ENCODE results near the gene TGFBR3.

DNA sequence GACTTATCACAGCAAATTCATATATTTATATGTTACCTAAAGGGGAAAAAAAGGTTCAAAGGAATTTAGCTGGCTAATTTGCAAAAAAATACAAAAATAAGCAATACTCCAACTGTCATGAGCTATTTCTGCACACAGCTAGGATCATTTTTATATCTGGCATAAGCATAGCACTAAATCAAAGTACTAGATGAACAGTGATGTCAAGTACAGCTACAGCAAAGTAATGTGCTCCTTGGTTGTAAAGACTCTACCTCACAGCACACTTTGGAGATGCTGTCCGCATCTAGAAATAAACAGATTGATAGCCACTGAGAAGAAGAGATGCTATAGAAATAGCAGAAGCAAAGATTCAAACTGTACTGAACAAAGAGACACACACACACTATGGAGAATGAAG is 125.4 kb downstream of the TGFBR3 start:
- TF ChIP-seq, protein P1, sequence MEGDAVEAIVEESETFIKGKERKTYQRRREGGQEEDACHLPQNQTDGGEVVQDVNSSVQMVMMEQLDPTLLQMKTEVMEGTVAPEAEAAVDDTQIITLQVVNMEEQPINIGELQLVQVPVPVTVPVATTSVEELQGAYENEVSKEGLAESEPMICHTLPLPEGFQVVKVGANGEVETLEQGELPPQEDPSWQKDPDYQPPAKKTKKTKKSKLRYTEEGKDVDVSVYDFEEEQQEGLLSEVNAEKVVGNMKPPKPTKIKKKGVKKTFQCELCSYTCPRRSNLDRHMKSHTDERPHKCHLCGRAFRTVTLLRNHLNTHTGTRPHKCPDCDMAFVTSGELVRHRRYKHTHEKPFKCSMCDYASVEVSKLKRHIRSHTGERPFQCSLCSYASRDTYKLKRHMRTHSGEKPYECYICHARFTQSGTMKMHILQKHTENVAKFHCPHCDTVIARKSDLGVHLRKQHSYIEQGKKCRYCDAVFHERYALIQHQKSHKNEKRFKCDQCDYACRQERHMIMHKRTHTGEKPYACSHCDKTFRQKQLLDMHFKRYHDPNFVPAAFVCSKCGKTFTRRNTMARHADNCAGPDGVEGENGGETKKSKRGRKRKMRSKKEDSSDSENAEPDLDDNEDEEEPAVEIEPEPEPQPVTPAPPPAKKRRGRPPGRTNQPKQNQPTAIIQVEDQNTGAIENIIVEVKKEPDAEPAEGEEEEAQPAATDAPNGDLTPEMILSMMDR (IDR thresholded peaks at IDR 0.05) = no peak
- no peak for TF ChIP-seq EP300 (IDR thresholded peaks at IDR 0.05)
- TF ChIP-seq POLR2A (IDR thresholded peaks at IDR 0.05) = no peak
